GM18861 (cell line): ENCODE results near the gene PARP16.

ENCODE experiments used
- ATAC-seq: cut with Tn5 transposase; IDR thresholded peaks from one replicate; pipeline ENCODE4 v1.9.1; 2021; ENCODE audit not compliant: unreplicated experiment

The PARP16 gene

DNA sequence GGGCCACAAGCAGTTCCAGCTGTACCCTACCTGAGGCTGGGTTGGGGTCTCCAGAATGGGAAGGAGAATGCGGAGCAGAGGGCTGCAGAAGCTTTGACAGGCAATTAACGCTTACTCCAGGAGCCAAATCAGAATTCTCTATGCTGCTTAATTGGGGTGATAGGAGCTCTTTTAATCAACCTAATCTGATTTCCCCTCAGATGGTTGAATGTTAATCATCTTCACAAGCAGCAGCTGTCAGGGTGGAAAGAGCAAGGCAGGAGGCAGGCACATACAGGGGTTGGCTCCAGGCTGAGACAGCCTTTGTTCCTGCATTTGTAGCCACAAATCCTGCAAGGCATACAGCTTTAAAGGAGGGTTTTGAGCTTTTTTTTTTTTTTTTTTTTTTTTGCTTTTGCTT, 78.0 kb downstream of the PARP16 start:
- no peak for ATAC-seq
